ENCODE data around the gene KIF3A. TPM values are rescaled to one million over a fixed set of nuclear protein-coding genes. Genes with fewer than 3 reads are reported as not detected.

Gene KIF3A
- total RNA-seq, 1 experiment from 2014 or later = 15.2 TPM

- Histone ChIP-seq H3K27ac (no peak overlapping the region), H3K36me3 (ENCODE audit: low read depth) (no peaks in the 10 kb centered on the region), H3K9me2 (ENCODE audit: insufficient read depth) (no peaks in the 10 kb centered on the region), H3K4me3 (no peak overlapping the region), H3K4me2 (no peak overlapping the region), H3K9me3 (ENCODE audit: insufficient read depth, low read depth) (no peaks in the 10 kb centered on the region), H3F3A (ENCODE audit: insufficient read depth, low read depth) (no peaks in the 10 kb centered on the region), H3K4me1 (replicated peaks; ENCODE audit: insufficient read depth) (no peaks in the 10 kb centered on the region), H3K27me3 (ENCODE audit: insufficient read depth, low read depth) (no peaks in the 10 kb centered on the region), H3K79me2 (ENCODE audit: low read depth) (no peaks in the 10 kb centered on the region), H2AFZ (no peak overlapping the region), H4K20me1 (ENCODE audit: insufficient read depth) (no peaks in the 10 kb centered on the region)
- DNase-seq = no peak
- intact Hi-C loops (cut with micrococcal nuclease; ENCODE audit: unreplicated experiment) = loop anchor here (5.0 kb wide), 1 partner anchor 115 kb away; the partner anchor contains the start of genes GDF9 and UQCRQ
- POLR2A ChIA-PET (ENCODE audit: unreplicated experiment) = no interaction called here
- BruUV-seq (replicated peaks) = no TSS peak
- CTCF ChIA-PET = no interaction called here
- TF ChIP-seq CTCF (conservative IDR thresholded peaks at IDR 0.05) (no peak), EZH2 (IDR thresholded peaks at IDR 0.05; ENCODE audit: low read depth) (no peak)
Observed at GRCh38 chr5:132752581-132753125, 15.3 kb upstream of the KIF3A start.

GRCh38 chr5:132751971-132752580, 14.7 kb upstream of the KIF3A start:
- H3K4me3 ChIP-seq = no peak overlapping the region
- H3K27ac ChIP-seq = no peak overlapping the region
- H3K9me2 ChIP-seq (ENCODE audit: insufficient read depth) = no peaks in the 10 kb centered on the region
- CTCF ChIA-PET = no interaction called here
- intact Hi-C loops (cut with micrococcal nuclease; ENCODE audit: unreplicated experiment) = loop anchor here (5.0 kb wide), 1 partner anchor 115 kb away; the partner anchor contains the start of genes GDF9 and UQCRQ
- BruUV-seq (replicated peaks) = no TSS peak
- no peak for DNase-seq
- H3K36me3 ChIP-seq (ENCODE audit: low read depth) = no peaks in the 10 kb centered on the region
- no peaks in the 10 kb centered on the region for H3K27me3 ChIP-seq (ENCODE audit: insufficient read depth, low read depth)
- POLR2A ChIA-PET (ENCODE audit: unreplicated experiment) = no interaction called here
- no peaks in the 10 kb centered on the region for H3F3A ChIP-seq (ENCODE audit: insufficient read depth, low read depth)
- H4K20me1 ChIP-seq (ENCODE audit: insufficient read depth) = no peaks in the 10 kb centered on the region
- no peaks in the 10 kb centered on the region for H3K4me1 ChIP-seq (replicated peaks; ENCODE audit: insufficient read depth)
- no peaks in the 10 kb centered on the region for H3K9me3 ChIP-seq (ENCODE audit: insufficient read depth, low read depth)
- H3K4me2 ChIP-seq = no peak overlapping the region
- no peak overlapping the region for H2AFZ ChIP-seq
- H3K79me2 ChIP-seq (ENCODE audit: low read depth) = no peaks in the 10 kb centered on the region
- TF ChIP-seq CTCF (conservative IDR thresholded peaks at IDR 0.05) (no peak), EZH2 (IDR thresholded peaks at IDR 0.05; ENCODE audit: low read depth) (no peak)

- intact Hi-C loops (cut with micrococcal nuclease; ENCODE audit: unreplicated experiment) = loop anchor here (5.0 kb wide), 1 partner anchor 116 kb away; the partner anchor contains the start of genes GDF9 and UQCRQ
- H3K79me2 ChIP-seq (ENCODE audit: low read depth) = no peaks in the 10 kb centered on the region
- POLR2A ChIA-PET (ENCODE audit: unreplicated experiment) = no interaction called here
- CTCF ChIA-PET = no interaction called here
- no TSS peak for BruUV-seq (replicated peaks)
- H3K9me2 ChIP-seq (ENCODE audit: insufficient read depth) = no peaks in the 10 kb centered on the region
- no peak overlapping the region for H3K4me2 ChIP-seq
- no peak overlapping the region for H3K27ac ChIP-seq
- no peaks in the 10 kb centered on the region for H3K27me3 ChIP-seq (ENCODE audit: insufficient read depth, low read depth)
- no peaks in the 10 kb centered on the region for H3K9me3 ChIP-seq (ENCODE audit: insufficient read depth, low read depth)
- TF ChIP-seq EZH2 (IDR thresholded peaks at IDR 0.05; ENCODE audit: low read depth) (no peak), CTCF (conservative IDR thresholded peaks at IDR 0.05) (no peak)
- H4K20me1 ChIP-seq (ENCODE audit: insufficient read depth) = no peaks in the 10 kb centered on the region
- no peaks in the 10 kb centered on the region for H3K36me3 ChIP-seq (ENCODE audit: low read depth)
- no peaks in the 10 kb centered on the region for H3F3A ChIP-seq (ENCODE audit: insufficient read depth, low read depth)
- no peak for DNase-seq
- H3K4me1 ChIP-seq (replicated peaks; ENCODE audit: insufficient read depth) = no peaks in the 10 kb centered on the region
- no peak overlapping the region for H2AFZ ChIP-seq
- H3K4me3 ChIP-seq = no peak overlapping the region
Observed at GRCh38 chr5:132751444-132751843, 14.1 kb upstream of the KIF3A start.

Data from PC-9 (cell line).